Liver (tissue), 9 donors: ENCODE data around the gene DIP2A. TPM values are rescaled to one million over a fixed set of nuclear protein-coding genes. Genes with fewer than 3 reads are reported as not detected.

Experiments
- DNase-seq: peaks from one replicate; pipeline ENCODE4 v3.0.0-alpha.2; 2017; ENCODE audit warnings: low spot score
- H3K27ac ChIP-seq, 2 donors: one replicate each; pipeline ENCODE4 v1.7.0; 2013; ENCODE audit warnings: inconsistent platforms in 2 of 2, low read length in 2 of 2, control low read depth in 1 of 2, low read depth in 1 of 2, mild to moderate bottlenecking in 1 of 2
- H3K27me3 ChIP-seq, 4 donors: one replicate each; pipeline versions ENCODE4 v1.6.1 to v1.7.0; 2013; ENCODE audit warnings: low read length in 3 of 4, inconsistent platforms in 1 of 4, mild to moderate bottlenecking in 1 of 4, moderate library complexity in 1 of 4; ENCODE audit not compliant: control insufficient read depth in 4 of 4, insufficient read depth in 4 of 4
- H3K36me3 ChIP-seq, 4 donors: one replicate each; pipeline versions ENCODE4 v1.6.1 to v1.7.0; 2013; ENCODE audit warnings: low read length in 3 of 4, mild to moderate bottlenecking in 3 of 4, low read depth in 1 of 4, moderate library complexity in 1 of 4; ENCODE audit not compliant: control insufficient read depth in 4 of 4, insufficient read depth in 3 of 4
- H3K4me1 ChIP-seq, 4 donors: one replicate each; pipeline versions ENCODE4 v1.6.1 to v1.7.0; 2013; ENCODE audit warnings: low read length in 3 of 4, mild to moderate bottlenecking in 3 of 4, moderate library complexity in 1 of 4; ENCODE audit not compliant: control insufficient read depth in 4 of 4, insufficient read depth in 4 of 4
- H3K4me3 ChIP-seq, 3 donors: one replicate each; pipeline versions ENCODE4 v1.6.1 to v1.7.0; 2013; ENCODE audit warnings: low read length in 3 of 3, control low read depth in 1 of 3, low read depth in 1 of 3, mild to moderate bottlenecking in 1 of 3
- H3K9ac ChIP-seq, 2 donors: one replicate each; pipeline ENCODE4 v1.7.0; 2013; ENCODE audit warnings: low read length in 2 of 2, mild to moderate bottlenecking in 2 of 2, moderate library complexity in 2 of 2, control low read depth in 1 of 2, low read depth in 1 of 2
- H3K9me3 ChIP-seq, 4 donors: one replicate each; pipeline versions ENCODE4 v1.6.1 to v1.7.0; 2013; ENCODE audit warnings: low read length in 3 of 4; ENCODE audit not compliant: control insufficient read depth in 4 of 4
- ATF3 ChIP-seq: IDR thresholded peaks from 2 replicates; pipeline ENCODE4 v1.6.1; 2016; ENCODE audit warnings: antibody characterized with exemption
- CTCF ChIP-seq: fragments of 150-350 bp; IDR thresholded peaks from 2 replicates; pipeline ENCODE4 v1.5.1; 2017; ENCODE audit warnings: improper control_type of control experiment, low read depth, low read length; ENCODE audit not compliant: missing input control
- EGR1 ChIP-seq, 2 donors: IDR thresholded peaks; 2 replicates each; pipeline ENCODE4 v1.6.1; 2016 to 2018; ENCODE audit warnings: antibody characterized with exemption in 2 of 2, low read depth in 2 of 2
- FOXA1 ChIP-seq: IDR thresholded peaks from 2 replicates; pipeline ENCODE4 v1.6.1; 2016; ENCODE audit warnings: antibody characterized with exemption
- FOXA2 ChIP-seq: IDR thresholded peaks from 2 replicates; pipeline ENCODE4 v1.6.1; 2016; ENCODE audit warnings: antibody characterized with exemption
- GABPA ChIP-seq, 2 donors: IDR thresholded peaks in 1 of 2; conservative IDR thresholded peaks in 1 of 2; 2 replicates each; pipeline ENCODE4 v1.6.1; 2016; ENCODE audit warnings: antibody characterized with exemption in 2 of 2, mild to moderate bottlenecking in 1 of 2, moderate library complexity in 1 of 2
- HNF4A ChIP-seq, 2 donors: conservative IDR thresholded peaks; 2 replicates each; pipeline ENCODE4 v1.6.1; 2016; ENCODE audit warnings: antibody characterized with exemption in 2 of 2, mild to moderate bottlenecking in 2 of 2
- HNF4G ChIP-seq: IDR thresholded peaks from 2 replicates; pipeline ENCODE4 v1.6.1; 2016; ENCODE audit warnings: antibody characterized with exemption
- JUND ChIP-seq, 2 donors: IDR thresholded peaks; 2 replicates each; pipeline ENCODE4 v1.6.1; 2016; ENCODE audit warnings: antibody characterized with exemption in 2 of 2
- MAX ChIP-seq: IDR thresholded peaks from 2 replicates; pipeline ENCODE4 v1.6.1; 2016; ENCODE audit warnings: antibody characterized with exemption
- NR2F2 ChIP-seq: IDR thresholded peaks from 2 replicates; pipeline ENCODE4 v1.6.1; 2016; ENCODE audit warnings: antibody characterized with exemption
- REST ChIP-seq: IDR thresholded peaks from 2 replicates; pipeline ENCODE4 v1.6.1; 2016; ENCODE audit warnings: antibody characterized with exemption, mild to moderate bottlenecking
- RXRA ChIP-seq, 2 donors: IDR thresholded peaks; 2 replicates each; pipeline ENCODE4 v1.6.1; 2017 to 2018; ENCODE audit warnings: antibody characterized with exemption in 2 of 2, mild to moderate bottlenecking in 1 of 2
- SP1 ChIP-seq: IDR thresholded peaks from 2 replicates; pipeline ENCODE4 v1.6.1; 2018; ENCODE audit warnings: antibody characterized with exemption, mild to moderate bottlenecking
- TAF1 ChIP-seq: conservative IDR thresholded peaks from 2 replicates; pipeline ENCODE4 v1.6.1; 2016; ENCODE audit warnings: antibody characterized with exemption, mild to moderate bottlenecking
- YY1 ChIP-seq: IDR thresholded peaks from 2 replicates; pipeline ENCODE4 v1.6.1; 2016; ENCODE audit warnings: antibody characterized with exemption, mild to moderate bottlenecking
- ZBTB33 ChIP-seq: IDR thresholded peaks from 2 replicates; pipeline ENCODE4 v1.6.1; 2016; ENCODE audit warnings: antibody characterized with exemption
- WGBS: extraction: QIAGEN DNeasy Blood & Tissue Kit; methylation state at CpG from one replicate; pipeline ENCODE4 v1.1.7; 2013; 5-methylcytosine and 5-hydroxymethylcytosine counted together
- polyA plus RNA-seq, 2 donors: library from polyadenylated mRNA; stranded (reverse) in 1 of 2; unstranded in 1 of 2; fragments of 200-250 nt in 1 of 2; fragments of >200 nt in 1 of 2; fragmentation: Nextera tagmentation in 1 of 2; extraction: Ambion mirVana in 1 of 2; gene quantifications; one replicate each; pipeline versions ENCODE4 v1.2.1 to v1.2.3, GENCODE V29; 2013 to 2015
- total RNA-seq, 2 donors: library from RNA; depleted of rRNA; stranded (reverse); fragments of >200 nt; gene quantifications; one replicate each; pipeline ENCODE4 v1.2.3, GENCODE V29; 2014
- donor health status: healthy.
- donor health status: healthy.
- donor health status: healthy.
- donor health status: healthy.
- donor health status: healthy.

Gene DIP2A
- total and polyA plus RNA-seq, 4 donors, result 3.8 to 21.7 (median 7.5) TPM

- 95% methylated on average over 20 of the region's 20 CpGs for whole genome bisulfite sequencing
- TF ChIP-seq EGR1 (IDR thresholded peaks at IDR 0.05; ENCODE audit: low read depth in 2 of 2) (no peak), CTCF (no peak), ZBTB33 (no peak), ATF3 (no peak), FOXA1 (no peak), HNF4G (no peak), MAX (no peak), RXRA (IDR thresholded peaks at IDR 0.05) (no peak), FOXA2 (no peak), NR2F2 (no peak), REST (no peak), YY1 (no peak), HNF4A (conservative IDR thresholded peaks at IDR 0.05) (no peak), JUND (IDR thresholded peaks at IDR 0.05) (no peak), SP1 (no peak), TAF1 (no peak)
- H3K4me1 ChIP-seq, result no peaks in the 10 kb centered on the region
- no peak overlapping the region for H3K4me3 ChIP-seq
- DNase-seq, result no peak
- H3K9me3 ChIP-seq, result no peaks in the 10 kb centered on the region
- no peaks in the 10 kb centered on the region for H3K27me3 ChIP-seq
- H3K36me3 ChIP-seq, result peaks cover 8 to 22% (median 15%) of the 10 kb centered on the region in 4 donors
- no peak overlapping the region for H3K9ac ChIP-seq
- H3K27ac ChIP-seq, result no peak overlapping the region
These were observed 42.1 kb upstream of the DIP2A start for GRCh38 chr21:46416551-46416950.

GRCh38 chr21:46418265-46418946 lies 40.3 kb upstream of the DIP2A start:
- TF ChIP-seq HNF4G, result no peak
- TF ChIP-seq ZBTB33, result no peak
- no peak for TF ChIP-seq MAX
- no peak for TF ChIP-seq FOXA1
- no peak for TF ChIP-seq SP1
- no peak for TF ChIP-seq GABPA (IDR thresholded peaks at IDR 0.05 in 1 of 2, conservative IDR thresholded peaks at IDR 0.05 in 1 of 2)
- no peak for TF ChIP-seq HNF4A (conservative IDR thresholded peaks at IDR 0.05)
- no peak for TF ChIP-seq RXRA (IDR thresholded peaks at IDR 0.05)
- TF ChIP-seq JUND (IDR thresholded peaks at IDR 0.05), result no peak
- Histone ChIP-seq H3K27me3 (no peaks in the 10 kb centered on the region), H3K9me3 (no peaks in the 10 kb centered on the region), H3K27ac (no peak overlapping the region), H3K4me1 (no peaks in the 10 kb centered on the region), H3K4me3 (no peak overlapping the region), H3K36me3 (peaks cover 8 to 27% (median 16%) of the 10 kb centered on the region in 4 donors), H3K9ac (no peak overlapping the region)
- DNase-seq, result no peak
- 96% methylated on average over 25 of the region's 25 CpGs for WGBS
